PC-9 (cell line): ENCODE results near the gene SNAP91. TPM values are rescaled to one million over a fixed set of nuclear protein-coding genes. Genes with fewer than 3 reads are reported as not detected.

Experiments
- BruUV-seq: library from RNA; stranded (reverse); fragments of 400-500 nt; replicated peaks from 2 replicates; lab custom pipeline; 2021; lab: Mats Ljungman, UMichigan
- CTCF ChIA-PET: fragments of 300-600 bp; sonication (Branson Sonifier 250); formaldehyde crosslinking; loops from one replicate; lab custom pipeline; 2022; ENCODE audit warnings: antibody characterized with exemption; lab: Charles Lee
- POLR2A ChIA-PET: fragments of 300-600 bp; sonication (Branson Sonifier 250); formaldehyde crosslinking; loops from one replicate; lab custom pipeline; 2022; ENCODE audit warnings: antibody characterized with exemption; ENCODE audit not compliant: unreplicated experiment; lab: Charles Lee
- DNase-seq, 2 experiments: peaks; one replicate each; pipeline versions ENCODE4 v3.0.0 to v3.0.0-alpha.2; 2015 to 2022; ENCODE audit warnings: mixed read lengths in 1 of 2
- H2AFZ ChIP-seq: fragments of 200-600 bp; sonication (generic); 2 replicates; pipeline ENCODE4 v1.8.1; 2017; ENCODE audit warnings: antibody characterized with exemption
- H3F3A ChIP-seq: fragments of 200-600 bp; sonication (generic); 2 replicates; pipeline ENCODE4 v1.8.1; 2017; ENCODE audit warnings: antibody characterized with exemption, mild to moderate bottlenecking, low read depth; ENCODE audit not compliant: insufficient read depth
- H3K27ac ChIP-seq: fragments of 200-600 bp; sonication (generic); 2 replicates; pipeline ENCODE4 v1.6.1; 2016; ENCODE audit warnings: mixed run types
- H3K27me3 ChIP-seq: fragments of 200-600 bp; sonication (generic); 2 replicates; pipeline ENCODE4 v1.6.1; 2016; ENCODE audit warnings: low read depth, mixed run types; ENCODE audit not compliant: insufficient read depth
- H3K36me3 ChIP-seq: fragments of 200-600 bp; sonication (generic); 2 replicates; pipeline ENCODE4 v1.6.1; 2016; ENCODE audit warnings: low read depth, mixed run types
- H3K4me1 ChIP-seq: fragments of 200-600 bp; sonication (generic); replicated peaks from 2 replicates; pipeline ENCODE4 v1.6.1; 2016; ENCODE audit warnings: mixed run types; ENCODE audit not compliant: insufficient read depth
- H3K4me2 ChIP-seq: fragments of 200-600 bp; sonication (generic); 2 replicates; pipeline ENCODE4 v1.6.1; 2017; ENCODE audit warnings: mixed run types
- H3K4me3 ChIP-seq: fragments of 200-600 bp; sonication (generic); 2 replicates; pipeline ENCODE4 v1.6.1; 2016; ENCODE audit warnings: mixed run types
- H3K79me2 ChIP-seq: fragments of 200-600 bp; sonication (generic); 2 replicates; pipeline ENCODE4 v1.6.1; 2017; ENCODE audit warnings: low read depth, mixed run types
- H3K9me2 ChIP-seq: fragments of 200-600 bp; sonication (generic); 2 replicates; pipeline ENCODE4 v1.8.1; 2017; ENCODE audit warnings: mild to moderate bottlenecking; ENCODE audit not compliant: insufficient read depth
- H3K9me3 ChIP-seq: fragments of 200-600 bp; sonication (generic); 2 replicates; pipeline ENCODE4 v1.8.1; 2016; ENCODE audit warnings: low read depth; ENCODE audit not compliant: insufficient read depth
- H4K20me1 ChIP-seq: fragments of 200-600 bp; sonication (generic); 2 replicates; pipeline ENCODE4 v1.8.1; 2017; ENCODE audit not compliant: insufficient read depth
- EZH2 ChIP-seq: fragments of 200-600 bp; sonication (generic); IDR thresholded peaks from 2 replicates; pipeline ENCODE4 v1.8.0; 2017; ENCODE audit warnings: antibody characterized with exemption, low read depth
- intact Hi-C: fragments of 100-400 bp; cut with micrococcal nuclease; formaldehyde crosslinking; loops from one replicate; pipeline ENCODE4 v1.10.0; 2022; ENCODE audit not compliant: unreplicated experiment
- total RNA-seq: library from RNA; stranded (reverse); gene quantifications from 2 replicates; pipeline ENCODE4 v1.2.3, GENCODE V29; 2021
- TF ChIP-seq, protein P1 (sequence below): fragments of 200-600 bp; sonication (generic); conservative IDR thresholded peaks from 2 replicates; pipeline ENCODE4 v1.6.1; 2017; ENCODE audit warnings: mixed run types, antibody characterized with exemption, mild to moderate bottlenecking, moderate library complexity

Gene SNAP91
- total RNA-seq, 1 experiment from 2014 or later: not detected

DNA sequence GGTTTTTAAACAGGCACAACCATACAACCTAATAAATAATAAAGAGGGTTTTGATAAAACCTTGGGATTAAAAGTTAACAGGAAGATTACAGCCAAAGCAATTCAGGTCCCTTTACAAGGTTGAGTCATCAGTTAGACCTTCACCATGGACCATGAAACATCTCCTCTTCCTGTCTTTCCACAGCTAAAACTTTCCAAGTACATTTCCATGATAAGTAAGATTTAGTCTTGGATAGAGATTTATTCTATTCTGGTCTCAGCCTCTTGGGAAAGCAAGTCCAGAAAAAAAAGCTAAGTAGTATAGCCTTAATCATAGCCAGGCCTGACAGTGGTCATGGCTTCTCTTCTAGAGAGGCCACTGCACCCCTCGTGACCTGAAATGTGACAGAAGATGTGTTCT is 199.5 kb downstream of the SNAP91 start:
- CTCF ChIA-PET: no interaction called here
- Histone ChIP-seq H3K9me3 (no peaks in the 10 kb centered on the region), H3K36me3 (no peaks in the 10 kb centered on the region), H3K79me2 (no peaks in the 10 kb centered on the region), H3K9me2 (no peaks in the 10 kb centered on the region), H3K27ac (no peak overlapping the region), H2AFZ (no peak overlapping the region), H3K4me3 (no peak overlapping the region), H3K4me1 (no peaks in the 10 kb centered on the region), H3K4me2 (no peak overlapping the region), H4K20me1 (no peaks in the 10 kb centered on the region), H3K27me3 (no peaks in the 10 kb centered on the region), H3F3A (no peaks in the 10 kb centered on the region)
- BruUV-seq: no TSS peak
- DNase-seq: no peak
- TF ChIP-seq EZH2: no peak
- TF ChIP-seq, protein P1, sequence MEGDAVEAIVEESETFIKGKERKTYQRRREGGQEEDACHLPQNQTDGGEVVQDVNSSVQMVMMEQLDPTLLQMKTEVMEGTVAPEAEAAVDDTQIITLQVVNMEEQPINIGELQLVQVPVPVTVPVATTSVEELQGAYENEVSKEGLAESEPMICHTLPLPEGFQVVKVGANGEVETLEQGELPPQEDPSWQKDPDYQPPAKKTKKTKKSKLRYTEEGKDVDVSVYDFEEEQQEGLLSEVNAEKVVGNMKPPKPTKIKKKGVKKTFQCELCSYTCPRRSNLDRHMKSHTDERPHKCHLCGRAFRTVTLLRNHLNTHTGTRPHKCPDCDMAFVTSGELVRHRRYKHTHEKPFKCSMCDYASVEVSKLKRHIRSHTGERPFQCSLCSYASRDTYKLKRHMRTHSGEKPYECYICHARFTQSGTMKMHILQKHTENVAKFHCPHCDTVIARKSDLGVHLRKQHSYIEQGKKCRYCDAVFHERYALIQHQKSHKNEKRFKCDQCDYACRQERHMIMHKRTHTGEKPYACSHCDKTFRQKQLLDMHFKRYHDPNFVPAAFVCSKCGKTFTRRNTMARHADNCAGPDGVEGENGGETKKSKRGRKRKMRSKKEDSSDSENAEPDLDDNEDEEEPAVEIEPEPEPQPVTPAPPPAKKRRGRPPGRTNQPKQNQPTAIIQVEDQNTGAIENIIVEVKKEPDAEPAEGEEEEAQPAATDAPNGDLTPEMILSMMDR: no peak
- intact Hi-C loops: no loop called here
- POLR2A ChIA-PET: interaction anchor here (0.6 kb wide), 1 partner anchor 156 kb away, joined by 3 read pairs; no protein-coding TSS in a partner anchor

DNA sequence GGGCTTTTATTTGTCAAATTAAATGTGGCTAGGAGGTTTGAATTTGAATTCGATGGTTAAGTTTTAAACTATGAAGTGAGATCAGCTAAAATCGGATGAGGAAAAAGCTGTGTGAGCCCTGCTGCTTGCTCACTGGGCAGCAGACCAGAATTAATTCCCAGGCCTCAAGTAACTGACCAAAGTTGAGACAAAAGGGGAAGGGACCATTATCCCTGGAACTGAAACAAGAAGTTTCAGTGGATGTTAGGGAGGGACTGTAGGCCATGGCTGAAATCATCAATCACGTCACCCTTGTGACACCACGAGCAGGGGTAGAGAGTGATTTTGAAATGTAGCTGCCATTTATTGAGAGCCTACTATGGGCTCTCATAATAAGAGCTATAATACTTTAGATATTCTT is 203.5 kb downstream of the SNAP91 start:
- no peaks in the 10 kb centered on the region for H3K79me2 ChIP-seq
- H3K36me3 ChIP-seq: no peaks in the 10 kb centered on the region
- no peaks in the 10 kb centered on the region for H3K27me3 ChIP-seq
- intact Hi-C loops: no loop called here
- H2AFZ ChIP-seq: no peak overlapping the region
- no peak overlapping the region for H3K4me3 ChIP-seq
- DNase-seq: no peak
- H3K4me1 ChIP-seq: no peaks in the 10 kb centered on the region
- H3K9me2 ChIP-seq: no peaks in the 10 kb centered on the region
- H4K20me1 ChIP-seq: no peaks in the 10 kb centered on the region
- BruUV-seq: no TSS peak
- ChIA-PET CTCF (interaction anchor here (0.6 to 1.3 kb wide), 2 partner anchors 283 to 298 kb away, joined by 4 to 6 read pairs; no protein-coding TSS in a partner anchor), POLR2A (interaction anchor here (0.7 kb wide), 1 partner anchor 77 kb away, joined by 4 read pairs; no protein-coding TSS in a partner anchor)
- no peaks in the 10 kb centered on the region for H3F3A ChIP-seq
- H3K4me2 ChIP-seq: no peak overlapping the region
- H3K9me3 ChIP-seq: no peaks in the 10 kb centered on the region
- TF ChIP-seq EZH2: no peak
- TF ChIP-seq, protein P1: no peak
- no peak overlapping the region for H3K27ac ChIP-seq

Other genes with a start within 250 kb of the SNAP91 start
- gene PRSS35, start 196.6 kb downstream of the SNAP91 start, total RNA-seq: not detected in 2 replicates
- not detected in 2 replicates for gene RIPPLY2, start 144.3 kb upstream of the SNAP91 start, total RNA-seq
- gene CYB5R4, start 150.6 kb upstream of the SNAP91 start, total RNA-seq: 15.3 and 22.7 TPM in 2 replicates